ENCODE data around the gene FAM171A1.
"Not testable (repeated sequence)": the region's sequence is repeated elsewhere in the genome, so short reads cannot be mapped to it uniquely, and the experiment has no call there.

DNA sequence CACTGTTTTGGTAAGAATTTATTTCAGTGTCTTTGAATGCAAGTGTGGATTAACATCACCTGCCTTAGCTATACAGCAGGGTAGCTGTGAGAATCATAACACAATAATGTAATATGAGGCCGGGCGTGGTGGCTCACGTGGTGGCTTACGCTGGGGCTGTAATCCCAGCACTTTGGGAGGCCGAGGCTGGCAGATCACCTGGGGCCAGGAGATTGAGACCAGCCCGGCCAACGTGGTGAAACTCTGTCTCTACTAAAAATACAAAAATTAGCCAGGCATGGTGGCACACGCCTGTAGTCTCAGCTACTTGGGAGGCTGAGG, 168.8 kb downstream of the FAM171A1 start:
- TF ChIP-seq, protein P1, sequence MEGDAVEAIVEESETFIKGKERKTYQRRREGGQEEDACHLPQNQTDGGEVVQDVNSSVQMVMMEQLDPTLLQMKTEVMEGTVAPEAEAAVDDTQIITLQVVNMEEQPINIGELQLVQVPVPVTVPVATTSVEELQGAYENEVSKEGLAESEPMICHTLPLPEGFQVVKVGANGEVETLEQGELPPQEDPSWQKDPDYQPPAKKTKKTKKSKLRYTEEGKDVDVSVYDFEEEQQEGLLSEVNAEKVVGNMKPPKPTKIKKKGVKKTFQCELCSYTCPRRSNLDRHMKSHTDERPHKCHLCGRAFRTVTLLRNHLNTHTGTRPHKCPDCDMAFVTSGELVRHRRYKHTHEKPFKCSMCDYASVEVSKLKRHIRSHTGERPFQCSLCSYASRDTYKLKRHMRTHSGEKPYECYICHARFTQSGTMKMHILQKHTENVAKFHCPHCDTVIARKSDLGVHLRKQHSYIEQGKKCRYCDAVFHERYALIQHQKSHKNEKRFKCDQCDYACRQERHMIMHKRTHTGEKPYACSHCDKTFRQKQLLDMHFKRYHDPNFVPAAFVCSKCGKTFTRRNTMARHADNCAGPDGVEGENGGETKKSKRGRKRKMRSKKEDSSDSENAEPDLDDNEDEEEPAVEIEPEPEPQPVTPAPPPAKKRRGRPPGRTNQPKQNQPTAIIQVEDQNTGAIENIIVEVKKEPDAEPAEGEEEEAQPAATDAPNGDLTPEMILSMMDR (IDR thresholded peaks at IDR 0.05; ENCODE audit: extremely low read depth in 1 of 2, insufficient read depth in 1 of 2, low read depth in 1 of 2, low read length in 2 of 2), result not testable (repeated sequence)
- TF ChIP-seq EZH2 (IDR thresholded peaks at IDR 0.05; ENCODE audit: borderline replicate concordance, low read depth, low read length, severe bottlenecking); POLR2A (IDR thresholded peaks at IDR 0.05; ENCODE audit: low read depth, low read length): not testable (repeated sequence)
- TF ChIP-seq, protein P2, sequence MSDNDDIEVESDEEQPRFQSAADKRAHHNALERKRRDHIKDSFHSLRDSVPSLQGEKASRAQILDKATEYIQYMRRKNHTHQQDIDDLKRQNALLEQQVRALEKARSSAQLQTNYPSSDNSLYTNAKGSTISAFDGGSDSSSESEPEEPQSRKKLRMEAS (IDR thresholded peaks at IDR 0.05; ENCODE audit: insufficient read depth, insufficient read length), result not testable (repeated sequence)

All from endothelial cell of umbilical vein (primary cell).